Superior temporal gyrus (tissue), 1 donor: Measurements from ENCODE around the gene TMCC2.

Source experiments
- DNase-seq: peaks from one replicate; pipeline ENCODE4 v3.0.0-alpha.2; 2016; ENCODE audit errors: extremely low spot score

The TMCC2 gene

GRCh38 chr1:205301842-205302588 lies 74.3 kb downstream of the TMCC2 start:
- DNase-seq = no peak

GRCh38 chr1:205303247-205303888 lies 75.6 kb downstream of the TMCC2 start:
- DNase-seq = no peak

DNA sequence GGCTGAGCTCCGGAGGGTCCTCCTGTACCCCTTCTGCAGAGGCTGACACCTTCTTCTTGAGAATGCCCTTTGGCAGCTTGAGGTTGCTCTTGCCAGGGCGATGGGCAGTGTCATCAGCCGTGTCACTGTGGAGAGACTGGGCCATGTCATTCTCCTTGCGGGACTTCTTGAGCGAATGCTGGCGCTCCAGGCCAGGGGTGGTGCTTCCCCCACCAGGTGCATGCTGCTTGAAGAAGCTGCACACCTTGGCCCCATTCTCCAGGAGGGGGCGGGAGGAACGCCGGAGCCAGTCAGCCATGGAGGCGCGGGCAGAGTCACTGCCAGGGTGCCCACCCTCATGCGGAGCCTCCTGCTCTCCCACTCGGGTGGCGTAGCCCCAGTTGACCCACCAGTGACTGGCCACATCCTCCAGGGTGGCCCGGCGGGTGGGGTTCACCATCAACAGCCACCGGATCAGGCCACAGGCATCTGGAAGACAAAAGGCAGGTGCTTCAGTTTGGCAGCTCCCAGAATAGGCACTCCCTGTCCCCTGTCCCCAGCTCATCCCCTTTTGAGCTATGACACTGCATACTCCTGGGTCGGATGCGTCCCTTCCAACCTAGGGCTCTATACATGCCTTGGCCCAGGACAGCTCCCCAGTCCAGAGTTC lies 76.4 kb downstream of the TMCC2 start:
- no peak for DNase-seq

DNA sequence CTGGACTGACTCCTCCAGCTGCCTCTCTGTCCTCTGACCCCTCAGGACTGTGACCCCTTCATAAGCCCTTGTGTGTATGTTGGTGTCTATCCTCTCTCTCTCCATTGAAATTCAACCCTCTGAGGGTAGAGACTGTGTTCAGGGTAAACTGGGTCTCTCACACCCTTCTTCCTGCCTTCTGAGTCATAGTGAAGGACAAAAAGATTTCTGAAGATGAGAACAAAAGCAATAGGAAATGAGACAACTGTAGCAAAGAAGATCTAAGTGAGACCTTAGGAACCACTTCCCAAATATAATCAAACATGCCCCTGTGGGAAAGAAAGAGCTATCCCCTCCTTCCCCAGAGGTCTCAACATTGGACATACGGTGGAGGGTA lies 76.9 kb downstream of the TMCC2 start:
- no peak for DNase-seq

DNA sequence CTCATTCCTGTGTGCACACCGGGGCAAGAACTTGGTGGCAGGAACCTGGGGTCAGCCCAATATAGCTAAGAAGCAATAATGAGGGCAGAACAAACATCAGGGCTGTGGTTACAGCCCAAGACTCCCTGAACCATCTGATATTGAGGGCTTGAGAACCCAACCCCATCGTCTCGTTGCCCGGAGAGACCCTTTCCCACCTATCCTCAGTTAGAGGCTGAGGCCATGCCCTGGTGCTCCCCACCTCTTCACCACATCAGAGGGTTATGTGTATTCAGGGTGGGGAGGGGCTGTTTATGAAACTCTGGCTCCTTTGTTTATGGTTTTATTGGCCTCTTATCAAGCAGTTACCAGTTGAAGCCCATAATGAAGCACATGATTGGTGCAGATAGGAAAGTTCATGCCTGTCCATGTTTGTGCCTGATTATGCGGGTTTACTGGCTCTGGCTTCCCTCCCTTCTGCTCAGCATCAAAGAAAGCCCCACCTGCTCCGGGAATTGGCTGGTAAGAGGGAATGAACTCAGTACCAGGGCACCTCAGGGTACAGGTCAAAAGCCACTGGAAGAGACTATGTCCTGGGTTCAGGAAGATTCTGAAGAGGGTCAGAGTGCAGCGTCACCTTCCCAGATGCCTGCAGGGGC lies 79.3 kb downstream of the TMCC2 start:
- DNase-seq = no peak

DNA sequence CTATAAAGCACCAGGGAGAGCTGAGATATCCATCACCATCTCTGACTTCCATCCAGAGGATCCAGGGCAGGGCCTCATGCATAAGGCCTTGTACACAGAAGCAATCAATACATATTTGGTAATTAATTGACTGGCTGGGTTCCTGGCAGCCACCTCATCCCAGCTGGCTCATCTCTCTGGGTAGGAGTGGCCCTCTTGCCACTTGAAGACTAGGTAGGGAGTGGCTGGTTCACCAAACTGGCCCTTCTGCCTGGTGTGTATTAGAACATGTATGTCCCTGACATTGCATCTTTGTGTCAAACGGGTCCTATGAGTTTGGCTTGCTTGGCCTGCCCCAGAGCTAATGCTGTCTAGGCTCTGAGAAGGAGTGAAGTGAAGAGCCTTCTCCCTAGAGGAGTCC lies 82.0 kb downstream of the TMCC2 start:
- DNase-seq = no peak

- no peak for DNase-seq
Observed at GRCh38 chr1:205310976-205311704, 83.4 kb downstream of the TMCC2 start.

- DNase-seq = no peak
Observed at GRCh38 chr1:205312866-205313562, 85.3 kb downstream of the TMCC2 start.

DNA sequence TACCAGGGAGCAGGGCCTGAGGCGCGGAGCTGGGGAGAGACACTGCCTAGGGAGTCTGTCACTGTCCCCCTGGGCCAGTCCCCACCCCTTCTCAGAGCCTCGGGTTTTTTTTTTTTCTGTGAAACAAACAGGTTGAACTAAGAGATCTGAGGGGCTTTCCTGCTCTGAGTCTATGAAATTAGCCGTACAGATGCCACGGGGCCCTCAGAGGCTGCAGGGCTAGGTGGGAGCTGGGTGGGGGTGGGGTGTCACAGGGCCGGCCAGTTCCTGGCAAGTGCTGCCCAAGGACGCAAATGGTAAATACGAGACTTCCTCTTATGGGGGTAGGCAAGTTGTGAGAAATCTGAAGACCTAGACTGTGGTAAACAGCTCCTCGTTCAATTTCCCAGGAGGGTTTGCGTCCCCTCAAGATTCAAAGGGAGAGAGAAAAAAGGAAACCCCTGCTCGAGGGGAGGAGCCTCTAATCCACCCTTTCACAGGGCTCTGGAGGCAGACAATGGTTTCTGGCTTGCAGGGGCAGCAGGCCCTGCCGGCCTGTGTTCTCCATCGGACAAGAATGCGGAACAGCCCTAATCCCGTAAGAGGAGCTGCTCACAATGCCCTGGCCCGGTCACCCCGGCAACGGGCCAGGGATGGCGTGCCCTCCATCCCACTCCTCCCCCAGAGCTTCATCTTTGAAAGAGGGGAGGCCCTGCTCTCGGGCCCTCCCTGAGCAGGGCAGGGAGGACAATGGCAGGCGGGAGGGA lies 86.0 kb downstream of the TMCC2 start:
- DNase-seq = peak; percentile 56

DNA sequence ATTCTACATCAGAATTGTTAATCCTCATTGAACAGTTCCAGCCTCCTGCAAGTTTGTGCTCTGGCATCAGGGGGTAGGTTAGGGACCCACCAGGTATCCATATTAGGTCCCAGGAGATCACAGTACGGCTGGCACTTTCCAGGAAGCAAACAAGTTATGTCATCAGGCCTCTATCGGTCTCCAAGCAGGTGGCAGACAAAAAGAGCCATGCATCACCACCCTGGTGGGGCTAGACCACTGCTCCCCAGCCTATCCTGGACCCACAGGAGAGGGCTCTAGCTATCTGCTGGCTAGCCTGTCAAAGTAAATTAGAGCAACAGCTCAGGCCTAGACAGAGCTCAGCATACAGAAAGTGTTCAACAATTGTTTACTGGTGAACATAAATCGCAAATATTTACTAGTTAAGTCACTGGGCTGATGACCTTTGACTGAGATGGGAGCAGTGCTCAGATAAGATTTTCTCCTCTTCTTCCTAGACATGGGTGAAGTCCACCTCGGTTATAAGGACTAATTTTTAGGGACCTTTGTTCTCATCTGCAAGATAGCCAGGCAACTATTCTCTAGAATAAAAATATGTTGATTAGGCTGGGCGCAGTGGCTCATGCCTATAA lies 87.4 kb downstream of the TMCC2 start:
- no peak for DNase-seq

- no peak for DNase-seq
Observed at GRCh38 chr1:205316161-205316566, 88.4 kb downstream of the TMCC2 start.

GRCh38 chr1:205317311-205317917 lies 89.7 kb downstream of the TMCC2 start:
- DNase-seq = no peak

DNA sequence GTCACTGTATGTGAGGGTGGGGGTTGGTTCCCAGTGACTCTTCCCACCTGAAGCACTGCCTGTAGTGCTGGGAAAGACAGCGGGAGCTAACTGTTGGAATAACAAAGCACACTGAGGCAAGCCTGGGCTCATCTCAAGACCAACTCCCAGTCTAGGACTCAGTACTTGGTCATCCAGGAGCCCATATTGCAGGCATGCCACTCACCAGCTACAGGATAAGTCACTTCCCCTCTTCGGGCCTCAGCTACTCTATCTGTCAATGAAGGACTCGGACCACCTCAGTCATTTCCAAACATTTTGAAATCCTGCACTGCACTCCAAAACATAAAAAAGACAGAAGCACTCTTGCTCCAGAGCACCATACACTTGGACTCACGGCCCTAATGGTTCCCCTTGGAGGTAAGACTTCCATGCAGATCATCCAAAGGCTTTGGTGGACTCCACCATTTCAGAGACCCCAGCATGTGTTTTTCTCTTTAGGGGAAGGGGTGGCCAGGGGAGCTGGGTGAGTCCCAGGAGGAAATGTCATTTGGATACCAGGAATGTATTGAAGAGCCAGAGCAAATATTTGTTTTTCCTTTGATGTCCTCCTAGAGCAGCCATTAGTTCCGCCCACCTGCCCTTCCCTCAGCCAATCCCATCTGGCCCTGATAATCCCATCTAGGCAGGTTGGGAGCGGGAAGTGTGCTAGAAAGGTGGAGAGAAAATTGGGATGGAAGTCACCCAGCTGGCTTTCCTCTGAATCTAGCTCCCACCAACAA lies 90.7 kb downstream of the TMCC2 start:
- no peak for DNase-seq

- DNase-seq = no peak
Observed at GRCh38 chr1:205319081-205320018, 91.6 kb downstream of the TMCC2 start.

DNA sequence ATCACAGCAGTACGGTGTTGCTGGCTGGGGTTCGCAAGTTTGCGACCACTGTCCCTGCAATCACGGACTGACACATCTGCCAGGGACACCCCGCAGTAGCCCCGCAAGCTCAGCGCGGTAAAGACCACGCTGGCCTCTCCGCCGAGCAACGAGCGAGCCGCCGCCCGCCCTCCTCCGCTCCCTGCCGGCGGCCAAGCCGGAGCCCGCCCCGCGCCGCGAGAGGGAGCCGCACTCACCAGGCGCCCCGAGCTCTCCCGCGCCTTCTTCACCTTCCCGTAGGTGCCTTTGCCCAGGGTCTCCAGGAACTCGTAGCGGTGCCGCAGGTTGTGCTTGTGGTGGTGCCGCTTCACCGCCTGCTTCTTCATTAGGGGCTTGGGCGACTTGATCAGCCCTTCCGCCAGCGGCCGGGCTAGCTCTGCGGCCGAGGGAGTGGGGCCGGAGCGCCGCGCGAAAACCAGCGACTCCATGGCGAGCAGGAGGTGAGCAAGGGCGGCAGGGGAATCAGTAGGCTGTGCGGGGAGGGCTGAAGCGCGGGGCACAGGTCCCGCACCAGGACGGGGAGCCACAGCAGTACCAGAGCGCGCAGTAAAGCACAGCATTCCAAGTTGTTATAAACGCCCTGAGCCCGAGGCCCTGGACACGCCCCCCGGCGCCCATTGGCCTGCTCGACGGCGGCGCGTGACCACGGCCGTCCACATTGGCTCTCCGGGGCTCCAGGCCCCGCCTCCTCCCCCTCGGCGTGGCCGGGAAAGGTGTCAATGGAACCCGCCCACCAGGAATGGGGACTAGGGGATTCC lies 93.6 kb downstream of the TMCC2 start, which contains the start of gene NUAK2:
NUAK2 (minus strand) TSS at position 584 of the 797 bp plus-strand sequence; CDS start at position 467, 117 bp downstream.
- peak; percentile 93 for DNase-seq

DNA sequence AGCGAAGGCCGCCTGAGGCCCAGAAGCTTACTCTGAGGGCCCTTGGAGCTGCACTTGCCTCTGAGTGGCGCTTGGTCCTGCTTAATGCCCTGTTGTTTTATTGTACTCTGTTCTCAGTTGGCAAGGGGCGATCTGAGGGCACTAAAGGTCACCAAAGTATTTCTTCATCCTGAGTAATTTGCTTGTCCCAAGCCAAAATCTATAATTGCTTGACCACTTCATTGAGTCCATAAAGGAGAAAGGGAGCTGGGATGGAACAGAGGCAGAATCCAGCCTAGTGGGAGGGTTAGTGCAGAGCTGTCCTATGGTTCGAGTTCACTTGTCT lies 94.2 kb downstream of the TMCC2 start:
- DNase-seq = no peak
